NB4 (cell line): ENCODE results near the gene UBXN4.

Experiments
- DNase-seq: peaks from one replicate; pipeline ENCODE4 v3.0.0; 2010; ENCODE audit warnings: low read depth
- H3K4me3 ChIP-seq: one replicate; pipeline ENCODE4 v1.5.1; 2011; ENCODE audit warnings: mild to moderate bottlenecking, low read depth, low read length, moderate library complexity
- CTCF ChIP-seq: IDR thresholded peaks from one replicate; pipeline ENCODE4 v1.5.1; 2012; ENCODE audit warnings: low read depth, low read length
- MAX ChIP-seq: IDR thresholded peaks from 2 replicates; pipeline ENCODE4 v1.6.1; 2011; ENCODE audit warnings: low read depth, low read length
- MYC ChIP-seq: IDR thresholded peaks from 2 replicates; pipeline ENCODE4 v1.6.1; 2011; ENCODE audit warnings: low read depth, low read length
- POLR2A ChIP-seq: IDR thresholded peaks from 2 replicates; pipeline ENCODE4 v1.6.1; 2011; ENCODE audit warnings: mild to moderate bottlenecking; ENCODE audit not compliant: insufficient read length; ENCODE audit errors: extremely low read depth

The UBXN4 gene

GRCh38 chr2:135773917-135774316 lies 32.3 kb downstream of the UBXN4 start:
- TF ChIP-seq POLR2A, result no peak
- TF ChIP-seq CTCF, result no peak
- no peak for TF ChIP-seq MYC
- TF ChIP-seq MAX, result no peak
- DNase-seq, result peak; percentile 30
- H3K4me3 ChIP-seq, result no peak overlapping the region

GRCh38 chr2:135775420-135775819 lies 33.8 kb downstream of the UBXN4 start:
- TF ChIP-seq MAX, result no peak
- TF ChIP-seq MYC, result no peak
- no peak for TF ChIP-seq CTCF
- no peak for TF ChIP-seq POLR2A

GRCh38 chr2:135776367-135776766 lies 34.7 kb downstream of the UBXN4 start:
- DNase-seq, result no peak
- TF ChIP-seq MAX (no peak), MYC (no peak), CTCF (no peak), POLR2A (no peak)
- no peak overlapping the region for H3K4me3 ChIP-seq

More at GRCh38 chr2:135775420-135775819, 33.8 kb downstream of the UBXN4 start:
- DNase-seq, result no peak
- no peak overlapping the region for H3K4me3 ChIP-seq

GRCh38 chr2:135782231-135782630 lies 40.6 kb downstream of the UBXN4 start:
- TF ChIP-seq POLR2A (no peak), MYC (no peak), CTCF (no peak), MAX (no peak)
- no peak overlapping the region for H3K4me3 ChIP-seq
- DNase-seq, result no peak

- H3K4me3 ChIP-seq, result no peak overlapping the region
- DNase-seq, result no peak
- no peak for TF ChIP-seq MAX
- no peak for TF ChIP-seq MYC
- TF ChIP-seq POLR2A, result no peak
- no peak for TF ChIP-seq CTCF
These were observed 41.8 kb downstream of the UBXN4 start for GRCh38 chr2:135783439-135783838.

- TF ChIP-seq MYC, result no peak
- TF ChIP-seq MAX, result no peak
- no peak for TF ChIP-seq CTCF
- no peak for TF ChIP-seq POLR2A
- peak; percentile 33 for DNase-seq
- no peak overlapping the region for H3K4me3 ChIP-seq
These were observed 43.4 kb downstream of the UBXN4 start for GRCh38 chr2:135785032-135785431.
